ENCODE measurements around the gene SPATA6.
"Not testable (repeated sequence)": the region's sequence is repeated elsewhere in the genome, so short reads cannot be mapped to it uniquely, and the experiment has no call there.

GRCh38 chr1:48294094-48294493 lies 177.9 kb downstream of the SPATA6 start:
- TF ChIP-seq EZH2 (IDR thresholded peaks at IDR 0.05; ENCODE audit: borderline replicate concordance, insufficient read depth, low read depth, low read length, poor library complexity, severe bottlenecking); CTCF (IDR thresholded peaks at IDR 0.05): not testable (repeated sequence)
